ENCODE results near the gene ZC3HAV1L.

DNA sequence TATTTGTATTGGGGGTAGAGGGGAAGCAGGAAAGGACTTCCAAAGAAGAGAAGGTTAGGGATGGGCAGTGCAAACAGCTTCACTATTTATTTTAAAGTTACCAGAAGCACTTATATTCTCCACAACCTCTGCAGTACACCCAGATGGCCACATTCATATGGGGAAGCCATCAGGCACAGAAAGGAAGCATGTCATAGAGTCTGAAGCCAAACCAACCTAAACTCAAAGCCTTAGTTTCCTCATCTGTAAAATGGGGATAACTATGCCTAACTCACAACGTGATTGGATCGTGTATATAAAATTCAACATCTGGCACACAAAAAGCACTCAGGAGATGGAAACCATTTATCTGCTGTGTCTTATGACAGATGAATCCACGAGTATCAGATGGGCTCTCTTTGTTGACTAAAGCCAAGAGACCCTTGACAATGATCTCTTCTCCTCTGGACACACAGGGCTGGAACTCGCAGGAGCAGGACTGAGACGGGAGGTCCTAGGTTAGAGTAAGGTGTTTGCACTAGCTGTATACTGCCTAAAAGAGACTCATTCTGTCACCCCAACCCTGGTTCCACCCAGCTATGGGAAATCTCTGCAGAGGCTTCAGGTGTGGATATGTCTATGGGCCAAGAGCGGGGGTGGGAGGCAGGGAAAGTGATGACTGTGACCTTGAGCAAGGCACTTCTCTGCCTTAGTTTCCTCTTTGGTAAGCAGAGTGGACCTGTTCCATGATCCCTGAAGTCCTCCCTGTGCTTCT lies 56.4 kb downstream of the ZC3HAV1L start:
- TF ChIP-seq EZH2 (IDR thresholded peaks at IDR 0.05) (no peak), YY1 (IDR thresholded peaks at IDR 0.05; ENCODE audit: extremely low read depth, insufficient replicate concordance, low read depth, low read length) (no peak), ATF3 (IDR thresholded peaks at IDR 0.05) (no peak), POLR2A (IDR thresholded peaks at IDR 0.05; ENCODE audit: borderline replicate concordance, extremely low read depth, insufficient read depth, insufficient read length) (no peak), SP1 (IDR thresholded peaks at IDR 0.05; ENCODE audit: low read depth) (no peak), JUND (IDR thresholded peaks at IDR 0.05) (no peak), RAD21 (IDR thresholded peaks at IDR 0.05; ENCODE audit: low read depth) (no peak)
- TF ChIP-seq, protein P1, sequence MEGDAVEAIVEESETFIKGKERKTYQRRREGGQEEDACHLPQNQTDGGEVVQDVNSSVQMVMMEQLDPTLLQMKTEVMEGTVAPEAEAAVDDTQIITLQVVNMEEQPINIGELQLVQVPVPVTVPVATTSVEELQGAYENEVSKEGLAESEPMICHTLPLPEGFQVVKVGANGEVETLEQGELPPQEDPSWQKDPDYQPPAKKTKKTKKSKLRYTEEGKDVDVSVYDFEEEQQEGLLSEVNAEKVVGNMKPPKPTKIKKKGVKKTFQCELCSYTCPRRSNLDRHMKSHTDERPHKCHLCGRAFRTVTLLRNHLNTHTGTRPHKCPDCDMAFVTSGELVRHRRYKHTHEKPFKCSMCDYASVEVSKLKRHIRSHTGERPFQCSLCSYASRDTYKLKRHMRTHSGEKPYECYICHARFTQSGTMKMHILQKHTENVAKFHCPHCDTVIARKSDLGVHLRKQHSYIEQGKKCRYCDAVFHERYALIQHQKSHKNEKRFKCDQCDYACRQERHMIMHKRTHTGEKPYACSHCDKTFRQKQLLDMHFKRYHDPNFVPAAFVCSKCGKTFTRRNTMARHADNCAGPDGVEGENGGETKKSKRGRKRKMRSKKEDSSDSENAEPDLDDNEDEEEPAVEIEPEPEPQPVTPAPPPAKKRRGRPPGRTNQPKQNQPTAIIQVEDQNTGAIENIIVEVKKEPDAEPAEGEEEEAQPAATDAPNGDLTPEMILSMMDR (IDR thresholded peaks at IDR 0.05 in 2 of 3, conservative IDR thresholded peaks at IDR 0.05 in 1 of 3; ENCODE audit: borderline replicate concordance in 1 of 3, insufficient read depth in 1 of 3, low read depth in 2 of 3, low read length in 2 of 3) = peak in 1 of 3 experiments; percentile 25; a peak in 2 of 6 replicates
- TF ChIP-seq, protein P2, sequence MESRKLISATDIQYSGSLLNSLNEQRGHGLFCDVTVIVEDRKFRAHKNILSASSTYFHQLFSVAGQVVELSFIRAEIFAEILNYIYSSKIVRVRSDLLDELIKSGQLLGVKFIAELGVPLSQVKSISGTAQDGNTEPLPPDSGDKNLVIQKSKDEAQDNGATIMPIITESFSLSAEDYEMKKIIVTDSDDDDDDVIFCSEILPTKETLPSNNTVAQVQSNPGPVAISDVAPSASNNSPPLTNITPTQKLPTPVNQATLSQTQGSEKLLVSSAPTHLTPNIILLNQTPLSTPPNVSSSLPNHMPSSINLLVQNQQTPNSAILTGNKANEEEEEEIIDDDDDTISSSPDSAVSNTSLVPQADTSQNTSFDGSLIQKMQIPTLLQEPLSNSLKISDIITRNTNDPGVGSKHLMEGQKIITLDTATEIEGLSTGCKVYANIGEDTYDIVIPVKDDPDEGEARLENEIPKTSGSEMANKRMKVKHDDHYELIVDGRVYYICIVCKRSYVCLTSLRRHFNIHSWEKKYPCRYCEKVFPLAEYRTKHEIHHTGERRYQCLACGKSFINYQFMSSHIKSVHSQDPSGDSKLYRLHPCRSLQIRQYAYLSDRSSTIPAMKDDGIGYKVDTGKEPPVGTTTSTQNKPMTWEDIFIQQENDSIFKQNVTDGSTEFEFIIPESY (IDR thresholded peaks at IDR 0.05; ENCODE audit: extremely low read depth, insufficient replicate concordance, low read length) = no peak
